NCI-H748 (cell line): ENCODE measurements around the gene NCS1.

Experiments used
- DNase-seq: peaks from one replicate; lab custom pipeline; 2025; ENCODE audit not compliant: unreplicated experiment; lab: John Stamatoyannopoulos, UW

Gene NCS1

GRCh38 chr9:130147198-130147597 lies 25.0 kb upstream of the NCS1 start:
- no peak for DNase-seq

GRCh38 chr9:130147910-130148309 lies 24.3 kb upstream of the NCS1 start:
- no peak for DNase-seq

GRCh38 chr9:130149031-130149430 lies 23.2 kb upstream of the NCS1 start:
- no peak for DNase-seq

- DNase-seq: no peak
These were observed 22.4 kb upstream of the NCS1 start for GRCh38 chr9:130149654-130150286.

- no peak for DNase-seq
These were observed 21.3 kb upstream of the NCS1 start for GRCh38 chr9:130150779-130151382.

- DNase-seq: no peak
These were observed 17.4 kb upstream of the NCS1 start for GRCh38 chr9:130154816-130155215.

- DNase-seq: peak; percentile 9
These were observed 16.6 kb upstream of the NCS1 start for GRCh38 chr9:130155647-130156046.

- DNase-seq: no peak
These were observed 15.5 kb upstream of the NCS1 start for GRCh38 chr9:130156672-130157071.

GRCh38 chr9:130157079-130157478 lies 15.1 kb upstream of the NCS1 start:
- DNase-seq: no peak

GRCh38 chr9:130158001-130158400 lies 14.2 kb upstream of the NCS1 start:
- no peak for DNase-seq

GRCh38 chr9:130159057-130159456 lies 13.1 kb upstream of the NCS1 start:
- DNase-seq: no peak

GRCh38 chr9:130159915-130160670 lies 12.1 kb upstream of the NCS1 start:
- peak; percentile 32 for DNase-seq

GRCh38 chr9:130160862-130161470 lies 11.2 kb upstream of the NCS1 start:
- DNase-seq: no peak

- no peak for DNase-seq
These were observed 6.6 kb upstream of the NCS1 start for GRCh38 chr9:130165579-130165978.

GRCh38 chr9:130166399-130166798 lies 5.8 kb upstream of the NCS1 start:
- DNase-seq: no peak

- no peak for DNase-seq
These were observed 4.3 kb upstream of the NCS1 start for GRCh38 chr9:130167927-130168326.

- no peak for DNase-seq
These were observed 717 bp upstream of the NCS1 start for GRCh38 chr9:130171226-130172148.

GRCh38 chr9:130172858-130173665 lies 858 bp downstream of the NCS1 start:
- DNase-seq: peak; percentile 39

- DNase-seq: no peak
These were observed 1.4 kb downstream of the NCS1 start for GRCh38 chr9:130173666-130173983.

GRCh38 chr9:130174025-130174424 lies 1.8 kb downstream of the NCS1 start:
- no peak for DNase-seq
